GM23338 (cell line): Measurements from ENCODE around the gene SPECC1L. TPM values are rescaled to one million over a fixed set of nuclear protein-coding genes. Genes with fewer than 3 reads are reported as not detected.
"Not testable (repeated sequence)": the region's sequence is repeated elsewhere in the genome, so short reads cannot be mapped to it uniquely, and the experiment has no call there.

ENCODE experiments used
- ATAC-seq: fragments of 200-7000 bp; cut with Tn5 transposase; 3 replicates; pipeline ENCODE4 v1.9.1; 2020
- DNase-seq: peaks from one replicate; pipeline ENCODE4 v3.0.0-alpha.2; 2015; ENCODE audit warnings: low spot score
- H2AFZ ChIP-seq: fragments of 200-600 bp; sonication (generic); 2 replicates; pipeline ENCODE4 v1.8.0; 2016; ENCODE audit warnings: antibody characterized with exemption, mild to moderate bottlenecking, moderate library complexity
- H3F3A ChIP-seq: fragments of 200-600 bp; sonication (generic); replicated peaks from 2 replicates; pipeline ENCODE4 v1.8.0; 2017; ENCODE audit warnings: antibody characterized with exemption, mixed run types, low read depth
- H3K27ac ChIP-seq: fragments of 200-600 bp; sonication (generic); 2 replicates; pipeline ENCODE4 v1.6.1; 2016; ENCODE audit warnings: low read depth
- H3K27me3 ChIP-seq: fragments of 200-600 bp; sonication (generic); 2 replicates; pipeline ENCODE4 v1.8.0; 2016; ENCODE audit warnings: mild to moderate bottlenecking, mixed run types, moderate library complexity; ENCODE audit not compliant: insufficient read depth
- H3K36me3 ChIP-seq: fragments of 200-600 bp; sonication (generic); 2 replicates; pipeline ENCODE4 v1.8.0; 2016; ENCODE audit warnings: mild to moderate bottlenecking; ENCODE audit not compliant: insufficient read depth
- H3K4me1 ChIP-seq: fragments of 200-600 bp; sonication (generic); 2 replicates; pipeline ENCODE4 v1.8.0; 2016; ENCODE audit warnings: mild to moderate bottlenecking, moderate library complexity; ENCODE audit not compliant: insufficient read depth
- H3K4me2 ChIP-seq: fragments of 200-600 bp; sonication (generic); 2 replicates; pipeline ENCODE4 v1.7.1; 2017; ENCODE audit warnings: mixed run types
- H3K4me3 ChIP-seq: fragments of 200-600 bp; sonication (generic); 2 replicates; pipeline ENCODE4 v1.6.1; 2016; ENCODE audit warnings: mixed run types
- H3K79me2 ChIP-seq: fragments of 200-600 bp; sonication (generic); replicated peaks from 2 replicates; pipeline ENCODE4 v1.8.0; 2017; ENCODE audit warnings: mild to moderate bottlenecking; ENCODE audit not compliant: insufficient read depth
- H3K9me2 ChIP-seq: fragments of 200-600 bp; sonication (generic); 2 replicates; pipeline ENCODE4 v1.8.0; 2017; ENCODE audit not compliant: insufficient read depth
- H4K20me1 ChIP-seq: fragments of 200-600 bp; sonication (generic); replicated peaks from 2 replicates; pipeline ENCODE4 v1.8.0; 2017; ENCODE audit warnings: mild to moderate bottlenecking; ENCODE audit not compliant: insufficient read depth
- H3K27ac Mint-ChIP-seq: 2 replicates; pipeline ENCODE4 v1.8.0; 2020; ENCODE audit warnings: inconsistent platforms, mild to moderate bottlenecking, moderate library complexity, mixed read lengths
- H3K27me3 Mint-ChIP-seq: 3 replicates; pipeline ENCODE4 v1.8.0; 2022; ENCODE audit warnings: low read depth, mild to moderate bottlenecking, moderate library complexity, mixed read lengths, inconsistent platforms; ENCODE audit not compliant: insufficient read depth, poor library complexity
- H3K36me3 Mint-ChIP-seq: 3 replicates; pipeline ENCODE4 v1.8.0; 2021; ENCODE audit warnings: low read depth, mild to moderate bottlenecking, inconsistent platforms, moderate library complexity, mixed read lengths
- H3K4me1 Mint-ChIP-seq: 3 replicates; pipeline ENCODE4 v1.8.0; 2020; ENCODE audit warnings: mild to moderate bottlenecking, inconsistent platforms, mixed read lengths
- H3K4me3 Mint-ChIP-seq: 3 replicates; pipeline ENCODE4 v1.8.0; 2021; ENCODE audit warnings: moderate library complexity, mild to moderate bottlenecking, inconsistent platforms, mixed read lengths
- H3K9me3 Mint-ChIP-seq: 3 replicates; pipeline ENCODE4 v1.8.0; 2020; ENCODE audit warnings: moderate library complexity, mild to moderate bottlenecking, inconsistent platforms, mixed read lengths
- CREB1 ChIP-seq: fragments of 250-450 bp; sonication (Bioruptor Pico); IDR thresholded peaks from 2 replicates; pipeline ENCODE4 v1.5.0; 2020; ENCODE audit warnings: low read depth, mild to moderate bottlenecking, moderate library complexity
- EZH2 ChIP-seq: fragments of 200-600 bp; sonication (generic); IDR thresholded peaks from one replicate; pipeline ENCODE4 v1.8.0; 2017; ENCODE audit warnings: antibody characterized with exemption, mild to moderate bottlenecking, low read depth; ENCODE audit not compliant: unreplicated experiment
- EZH2phosphoT487 ChIP-seq: fragments of 200-600 bp; sonication (generic); IDR thresholded peaks from one replicate; pipeline ENCODE4 v1.8.1; 2018; ENCODE audit warnings: antibody characterized with exemption; ENCODE audit not compliant: unreplicated experiment
- JUNB ChIP-seq: IDR thresholded peaks from one replicate; pipeline ENCODE4 v1.6.1; 2016; ENCODE audit warnings: antibody characterized with exemption; ENCODE audit not compliant: unreplicated experiment
- NANOG ChIP-seq: IDR thresholded peaks from 2 replicates; pipeline ENCODE4 v1.6.1; 2016; ENCODE audit warnings: antibody characterized with exemption, borderline replicate concordance
- ZNF331 ChIP-seq: fragments of 250-450 bp; sonication (Bioruptor Pico); IDR thresholded peaks from 2 replicates; pipeline ENCODE4 v1.5.0; 2020; ENCODE audit warnings: low read depth, mild to moderate bottlenecking, moderate library complexity
- polyA plus RNA-seq: library from polyadenylated mRNA; unstranded; fragments of >200 nt; fragmentation: Nextera tagmentation; extraction: Ambion mirVana; gene quantifications from 2 replicates; pipeline ENCODE4 v1.2.1, GENCODE V29; 2016
- total RNA-seq: library from RNA; depleted of rRNA; stranded (reverse); fragments of >200 nt; shearing (Covaris generic); gene quantifications from 2 replicates; pipeline ENCODE4 v1.2.3, GENCODE V29; 2014
- TF ChIP-seq, protein P1 (sequence below): IDR thresholded peaks from one replicate; pipeline ENCODE4 v1.6.1; 2018; ENCODE audit warnings: antibody characterized with exemption; ENCODE audit not compliant: unreplicated experiment
- TF ChIP-seq, protein P2 (sequence below): IDR thresholded peaks from 2 replicates; pipeline ENCODE4 v1.6.1; 2016; ENCODE audit warnings: antibody characterized with exemption

The SPECC1L gene
- total and polyA plus RNA-seq, 2 experiments from 2014 or later, result 24.3 to 44.7 TPM

DNA sequence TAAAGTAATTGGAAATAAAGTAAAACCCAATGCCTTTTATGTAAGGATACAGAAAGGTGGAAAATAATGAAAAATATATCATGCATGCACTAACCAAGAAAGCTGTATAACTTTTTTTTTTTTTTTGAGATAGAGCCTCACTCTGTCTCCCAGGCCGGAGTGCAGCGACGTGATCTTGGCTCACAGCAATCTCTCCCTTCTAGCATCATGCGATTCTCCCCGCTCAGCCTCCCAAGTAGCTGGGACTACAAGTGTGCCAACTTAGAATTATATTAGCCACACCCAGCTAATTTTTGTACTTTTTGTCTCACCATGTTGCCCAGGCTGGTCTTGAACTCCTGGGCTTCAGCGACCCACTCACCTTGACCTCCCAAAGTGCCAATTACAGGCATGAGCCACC lies 30.2 kb upstream of the SPECC1L start (continued):
- TF ChIP-seq, protein P1, sequence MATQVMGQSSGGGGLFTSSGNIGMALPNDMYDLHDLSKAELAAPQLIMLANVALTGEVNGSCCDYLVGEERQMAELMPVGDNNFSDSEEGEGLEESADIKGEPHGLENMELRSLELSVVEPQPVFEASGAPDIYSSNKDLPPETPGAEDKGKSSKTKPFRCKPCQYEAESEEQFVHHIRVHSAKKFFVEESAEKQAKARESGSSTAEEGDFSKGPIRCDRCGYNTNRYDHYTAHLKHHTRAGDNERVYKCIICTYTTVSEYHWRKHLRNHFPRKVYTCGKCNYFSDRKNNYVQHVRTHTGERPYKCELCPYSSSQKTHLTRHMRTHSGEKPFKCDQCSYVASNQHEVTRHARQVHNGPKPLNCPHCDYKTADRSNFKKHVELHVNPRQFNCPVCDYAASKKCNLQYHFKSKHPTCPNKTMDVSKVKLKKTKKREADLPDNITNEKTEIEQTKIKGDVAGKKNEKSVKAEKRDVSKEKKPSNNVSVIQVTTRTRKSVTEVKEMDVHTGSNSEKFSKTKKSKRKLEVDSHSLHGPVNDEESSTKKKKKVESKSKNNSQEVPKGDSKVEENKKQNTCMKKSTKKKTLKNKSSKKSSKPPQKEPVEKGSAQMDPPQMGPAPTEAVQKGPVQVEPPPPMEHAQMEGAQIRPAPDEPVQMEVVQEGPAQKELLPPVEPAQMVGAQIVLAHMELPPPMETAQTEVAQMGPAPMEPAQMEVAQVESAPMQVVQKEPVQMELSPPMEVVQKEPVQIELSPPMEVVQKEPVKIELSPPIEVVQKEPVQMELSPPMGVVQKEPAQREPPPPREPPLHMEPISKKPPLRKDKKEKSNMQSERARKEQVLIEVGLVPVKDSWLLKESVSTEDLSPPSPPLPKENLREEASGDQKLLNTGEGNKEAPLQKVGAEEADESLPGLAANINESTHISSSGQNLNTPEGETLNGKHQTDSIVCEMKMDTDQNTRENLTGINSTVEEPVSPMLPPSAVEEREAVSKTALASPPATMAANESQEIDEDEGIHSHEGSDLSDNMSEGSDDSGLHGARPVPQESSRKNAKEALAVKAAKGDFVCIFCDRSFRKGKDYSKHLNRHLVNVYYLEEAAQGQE, result no peak

DNA sequence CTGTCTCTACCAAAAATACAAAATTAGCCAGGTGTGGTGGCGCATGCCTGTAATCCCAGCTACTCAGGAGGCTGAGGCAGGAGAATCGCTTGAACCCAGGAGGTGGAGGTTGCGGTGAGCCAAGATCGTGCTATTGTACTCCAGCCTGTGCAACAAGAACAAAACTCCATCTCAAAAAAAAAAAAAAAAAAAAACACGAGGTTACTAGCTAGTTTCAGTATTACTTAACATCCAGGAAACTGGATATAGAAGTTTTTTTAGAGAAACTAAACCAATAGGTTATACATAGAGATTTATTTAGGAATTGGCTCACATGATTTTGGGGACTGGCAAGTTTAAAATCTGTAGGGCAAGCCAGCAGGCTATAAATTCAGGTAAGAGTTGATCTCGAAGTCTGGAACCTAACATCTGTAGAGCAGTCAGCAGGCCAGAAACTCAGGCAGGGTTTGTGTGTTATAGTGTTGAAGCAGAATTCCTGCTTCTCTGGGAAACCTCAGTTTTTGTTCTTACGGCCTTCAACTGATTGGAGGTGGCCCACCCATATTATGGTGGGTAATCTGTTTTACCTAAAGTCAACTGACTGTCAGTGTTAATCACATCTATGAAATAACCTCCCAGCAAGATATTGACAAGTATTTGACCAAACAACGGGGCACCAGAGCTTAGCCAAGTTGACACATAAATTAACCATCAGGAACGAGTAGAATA lies 29.5 kb upstream of the SPECC1L start:
- not testable (repeated sequence) for H3K27ac ChIP-seq, H4K20me1 ChIP-seq, H3F3A ChIP-seq, DNase-seq, H3K36me3 ChIP-seq, ATAC-seq, H3K4me2 ChIP-seq, H3K27me3 ChIP-seq, H3K27ac Mint-ChIP-seq, H3K9me3 Mint-ChIP-seq, H2AFZ ChIP-seq, H3K4me3 Mint-ChIP-seq, H3K4me3 ChIP-seq, H3K9me2 ChIP-seq, H3K79me2 ChIP-seq, H3K36me3 Mint-ChIP-seq, H3K4me1 ChIP-seq
- H3K4me1 Mint-ChIP-seq, result peaks cover 13% of the 10 kb centered on the region
- H3K27me3 Mint-ChIP-seq, result peaks cover 12% of the 10 kb centered on the region

DNA sequence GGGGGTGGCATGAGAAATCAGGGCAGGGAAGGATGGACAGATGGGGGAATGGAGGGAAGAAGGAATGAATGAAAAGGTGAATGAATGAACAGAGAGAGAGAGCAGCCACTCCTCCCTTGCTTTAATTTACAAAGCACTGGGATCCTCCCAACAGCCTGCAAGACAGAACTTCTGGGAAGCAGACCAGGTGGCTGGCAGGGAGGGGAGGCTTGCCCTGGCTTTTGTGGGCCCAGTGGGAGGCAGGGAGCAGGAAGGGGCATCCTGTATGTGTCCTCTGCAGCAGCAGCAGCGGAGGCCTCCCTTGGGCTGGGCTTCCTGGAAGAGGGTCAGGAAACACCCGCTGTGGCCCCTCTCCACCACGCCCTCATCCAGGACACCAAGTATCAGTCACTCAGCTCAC lies 27.2 kb upstream of the SPECC1L start:
- H3K27ac Mint-ChIP-seq, H3K4me2 ChIP-seq, H3K4me1 ChIP-seq, H3K9me3 Mint-ChIP-seq, H4K20me1 ChIP-seq, DNase-seq, H3K4me3 ChIP-seq, H2AFZ ChIP-seq, ATAC-seq, H3K36me3 ChIP-seq, H3K36me3 Mint-ChIP-seq, H3K4me3 Mint-ChIP-seq, H3K79me2 ChIP-seq, H3K27ac ChIP-seq, H3K9me2 ChIP-seq, H3K27me3 ChIP-seq, H3F3A ChIP-seq: not testable (repeated sequence)
- H3K27me3 Mint-ChIP-seq, result peaks cover 13% of the 10 kb centered on the region
- peaks cover 13% of the 10 kb centered on the region for H3K4me1 Mint-ChIP-seq

DNA sequence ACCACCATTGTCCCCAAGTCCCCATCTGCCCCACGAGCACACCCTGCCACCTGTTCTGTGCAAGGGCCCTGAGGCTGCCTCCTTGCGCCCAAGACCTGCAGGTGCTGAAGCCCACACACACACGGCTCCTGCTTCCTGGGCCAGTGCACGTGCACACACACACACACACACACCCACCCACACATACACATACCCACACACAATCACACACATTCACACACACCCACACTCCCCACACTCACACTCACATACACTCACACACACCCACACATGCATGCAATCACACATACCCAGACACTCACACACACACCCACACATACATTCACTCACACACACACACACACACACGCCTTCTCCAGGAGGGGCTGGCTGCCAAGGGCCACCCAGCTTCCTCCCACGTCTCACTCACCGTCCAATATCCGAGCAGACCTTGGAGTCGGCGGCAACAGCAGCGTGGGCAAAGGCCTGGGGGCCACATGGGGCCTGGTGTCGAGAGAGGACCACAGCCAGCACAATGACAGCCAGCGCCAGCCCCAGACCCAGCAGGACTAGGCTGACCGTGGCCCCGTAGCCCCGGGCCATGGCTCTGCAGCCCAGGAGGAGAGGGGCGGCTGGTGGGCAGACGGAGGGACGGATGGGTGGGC lies 26.4 kb upstream of the SPECC1L start:
- Mint-ChIP-seq H3K27ac (0 out of 2 replicates have a peak overlapping the region, but pooled peaks have one; percentile 0), H3K36me3 (no peaks in the 10 kb centered on the region), H3K27me3 (peaks cover 13% of the 10 kb centered on the region), H3K4me3 (no peak overlapping the region; the same call in 2 of the 3 replicates), H3K4me1 (peaks cover 13% of the 10 kb centered on the region), H3K9me3 (no peaks in the 10 kb centered on the region)
- Histone ChIP-seq H3F3A (no peaks in the 10 kb centered on the region), H3K27me3 (no peaks in the 10 kb centered on the region), H3K27ac (no peak overlapping the region), H3K9me2 (no peaks in the 10 kb centered on the region), H4K20me1 (no peaks in the 10 kb centered on the region), H2AFZ (no peak overlapping the region), H3K36me3 (no peaks in the 10 kb centered on the region), H3K79me2 (no peaks in the 10 kb centered on the region), H3K4me1 (no peaks in the 10 kb centered on the region), H3K4me3 (no peak overlapping the region), H3K4me2 (no peak overlapping the region)
- ATAC-seq (no peak), DNase-seq (no peak)
- TF ChIP-seq ZNF331 (CRISPR knock-in tag), result no peak
- TF ChIP-seq EZH2, result no peak
- TF ChIP-seq, protein P1, result no peak
- TF ChIP-seq, protein P2, sequence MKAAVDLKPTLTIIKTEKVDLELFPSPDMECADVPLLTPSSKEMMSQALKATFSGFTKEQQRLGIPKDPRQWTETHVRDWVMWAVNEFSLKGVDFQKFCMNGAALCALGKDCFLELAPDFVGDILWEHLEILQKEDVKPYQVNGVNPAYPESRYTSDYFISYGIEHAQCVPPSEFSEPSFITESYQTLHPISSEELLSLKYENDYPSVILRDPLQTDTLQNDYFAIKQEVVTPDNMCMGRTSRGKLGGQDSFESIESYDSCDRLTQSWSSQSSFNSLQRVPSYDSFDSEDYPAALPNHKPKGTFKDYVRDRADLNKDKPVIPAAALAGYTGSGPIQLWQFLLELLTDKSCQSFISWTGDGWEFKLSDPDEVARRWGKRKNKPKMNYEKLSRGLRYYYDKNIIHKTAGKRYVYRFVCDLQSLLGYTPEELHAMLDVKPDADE, result no peak
- no peak for TF ChIP-seq CREB1 (CRISPR knock-in tag)
- TF ChIP-seq EZH2phosphoT487, result no peak
- no peak for TF ChIP-seq JUNB
- TF ChIP-seq NANOG, result no peak
